ENCODE results near the gene SERPINE1.

The SERPINE1 gene

DNA sequence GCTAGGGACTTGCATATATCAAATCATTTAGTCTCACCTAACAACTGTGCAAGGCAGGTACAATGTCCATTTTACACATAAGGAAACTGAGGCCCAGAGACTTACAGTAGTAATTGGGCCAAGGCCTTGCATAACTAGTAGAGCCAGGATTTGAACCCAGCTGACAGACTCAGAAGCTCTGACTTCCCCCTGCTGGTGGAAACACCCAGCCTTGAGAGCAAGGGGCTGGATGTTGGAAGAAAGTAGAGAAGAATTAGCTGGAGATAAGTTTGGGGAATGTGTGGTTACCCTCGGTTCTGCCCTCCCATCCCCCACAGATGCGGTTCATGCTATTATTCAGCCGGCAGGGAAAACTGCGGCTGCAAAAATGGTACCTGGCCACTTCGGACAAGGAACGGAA lies 29.4 kb downstream of the SERPINE1 start:
- no peak overlapping the region for H3K27ac ChIP-seq (ENCODE audit: low read depth, low read length)
- TF ChIP-seq, protein P1, sequence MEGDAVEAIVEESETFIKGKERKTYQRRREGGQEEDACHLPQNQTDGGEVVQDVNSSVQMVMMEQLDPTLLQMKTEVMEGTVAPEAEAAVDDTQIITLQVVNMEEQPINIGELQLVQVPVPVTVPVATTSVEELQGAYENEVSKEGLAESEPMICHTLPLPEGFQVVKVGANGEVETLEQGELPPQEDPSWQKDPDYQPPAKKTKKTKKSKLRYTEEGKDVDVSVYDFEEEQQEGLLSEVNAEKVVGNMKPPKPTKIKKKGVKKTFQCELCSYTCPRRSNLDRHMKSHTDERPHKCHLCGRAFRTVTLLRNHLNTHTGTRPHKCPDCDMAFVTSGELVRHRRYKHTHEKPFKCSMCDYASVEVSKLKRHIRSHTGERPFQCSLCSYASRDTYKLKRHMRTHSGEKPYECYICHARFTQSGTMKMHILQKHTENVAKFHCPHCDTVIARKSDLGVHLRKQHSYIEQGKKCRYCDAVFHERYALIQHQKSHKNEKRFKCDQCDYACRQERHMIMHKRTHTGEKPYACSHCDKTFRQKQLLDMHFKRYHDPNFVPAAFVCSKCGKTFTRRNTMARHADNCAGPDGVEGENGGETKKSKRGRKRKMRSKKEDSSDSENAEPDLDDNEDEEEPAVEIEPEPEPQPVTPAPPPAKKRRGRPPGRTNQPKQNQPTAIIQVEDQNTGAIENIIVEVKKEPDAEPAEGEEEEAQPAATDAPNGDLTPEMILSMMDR (IDR thresholded peaks at IDR 0.05; ENCODE audit: insufficient read depth, low read length, poor library complexity, severe bottlenecking), result no peak
- TF ChIP-seq EZH2phosphoT487 (conservative IDR thresholded peaks at IDR 0.05; ENCODE audit: low read length), result no peak
- no peak overlapping the region for H2AFZ ChIP-seq (ENCODE audit: low read depth, low read length, severe bottlenecking)
- H3K79me2 ChIP-seq (ENCODE audit: insufficient read depth, low read length), result no peaks in the 10 kb centered on the region
- no peaks in the 10 kb centered on the region for H3K36me3 ChIP-seq (ENCODE audit: low read length)
- H3K9ac ChIP-seq (ENCODE audit: low read length), result no peak overlapping the region
- H3K9me2 ChIP-seq (replicated peaks; ENCODE audit: insufficient read depth, low read length), result no peaks in the 10 kb centered on the region
- H3K9me3 ChIP-seq (ENCODE audit: insufficient read depth, low read length), result no peaks in the 10 kb centered on the region
- no peak overlapping the region for H3K4me2 ChIP-seq (ENCODE audit: low read depth, low read length, poor library complexity, severe bottlenecking)
- H3F3A ChIP-seq (ENCODE audit: insufficient read depth), result 0 out of 2 replicates have a peak, but pooled peaks cover 9% of the 10 kb centered on the region
- H3K27me3 ChIP-seq (ENCODE audit: low read length), result no peaks in the 10 kb centered on the region
- H3K4me3 ChIP-seq (ENCODE audit: insufficient read depth, low read length, poor library complexity, severe bottlenecking), result no peak overlapping the region
- H4K20me1 ChIP-seq (ENCODE audit: low read depth, low read length), result no peaks in the 10 kb centered on the region

DNA sequence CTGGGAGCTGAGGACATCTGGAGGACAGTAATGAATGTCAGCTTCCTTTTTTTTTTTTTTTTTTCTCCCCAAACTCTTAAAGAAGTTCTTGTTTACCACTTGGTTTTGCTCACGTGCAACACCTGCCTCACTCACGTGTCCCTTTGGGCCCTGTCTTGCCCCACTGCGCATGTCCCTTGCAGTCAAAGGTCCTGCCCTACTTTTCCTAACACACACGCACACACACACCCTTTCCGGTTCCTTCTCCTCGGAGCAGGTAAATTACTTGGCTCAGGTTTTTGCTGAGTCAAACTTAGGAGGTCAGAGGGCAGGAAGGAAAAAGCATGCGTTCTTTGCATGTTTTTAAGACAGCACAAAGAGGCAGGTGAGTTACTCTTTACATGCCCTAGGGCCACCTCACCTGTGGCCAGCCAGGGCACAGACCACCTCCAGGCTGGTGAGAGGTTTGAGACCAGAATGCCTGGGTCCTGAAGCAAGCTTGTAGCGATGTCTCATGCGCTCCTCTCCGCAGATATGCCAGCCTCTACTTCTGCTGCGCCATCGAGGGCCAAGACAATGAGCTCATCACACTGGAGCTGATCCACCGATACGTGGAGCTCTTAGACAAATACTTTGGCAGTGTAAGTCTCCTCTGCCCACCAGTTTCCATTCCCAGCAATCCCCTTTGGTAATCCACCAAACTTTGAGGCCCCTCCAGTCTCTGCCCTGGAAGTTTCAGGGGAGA lies 30.1 kb downstream of the SERPINE1 start:
- H4K20me1 ChIP-seq (ENCODE audit: low read depth, low read length), result no peaks in the 10 kb centered on the region
- no peaks in the 10 kb centered on the region for H3K9me2 ChIP-seq (replicated peaks; ENCODE audit: insufficient read depth, low read length)
- no peak overlapping the region for H3K4me2 ChIP-seq (ENCODE audit: low read depth, low read length, poor library complexity, severe bottlenecking)
- no peaks in the 10 kb centered on the region for H3K79me2 ChIP-seq (ENCODE audit: insufficient read depth, low read length)
- H3K9ac ChIP-seq (ENCODE audit: low read length), result no peak overlapping the region
- no peaks in the 10 kb centered on the region for H3K9me3 ChIP-seq (ENCODE audit: insufficient read depth, low read length)
- no peaks in the 10 kb centered on the region for H3K36me3 ChIP-seq (ENCODE audit: low read length)
- H3K4me3 ChIP-seq (ENCODE audit: insufficient read depth, low read length, poor library complexity, severe bottlenecking), result no peak overlapping the region
- no peaks in the 10 kb centered on the region for H3K27me3 ChIP-seq (ENCODE audit: low read length)
- H2AFZ ChIP-seq (ENCODE audit: low read depth, low read length, severe bottlenecking), result no peak overlapping the region
- no peak overlapping the region for H3K27ac ChIP-seq (ENCODE audit: low read depth, low read length)
- TF ChIP-seq, protein P1 (IDR thresholded peaks at IDR 0.05; ENCODE audit: insufficient read depth, low read length, poor library complexity, severe bottlenecking), result no peak
- TF ChIP-seq EZH2phosphoT487 (conservative IDR thresholded peaks at IDR 0.05; ENCODE audit: low read length), result no peak
- peaks cover 10% of the 10 kb centered on the region; the same call in 1 of the 2 replicates for H3F3A ChIP-seq (ENCODE audit: insufficient read depth)

DNA sequence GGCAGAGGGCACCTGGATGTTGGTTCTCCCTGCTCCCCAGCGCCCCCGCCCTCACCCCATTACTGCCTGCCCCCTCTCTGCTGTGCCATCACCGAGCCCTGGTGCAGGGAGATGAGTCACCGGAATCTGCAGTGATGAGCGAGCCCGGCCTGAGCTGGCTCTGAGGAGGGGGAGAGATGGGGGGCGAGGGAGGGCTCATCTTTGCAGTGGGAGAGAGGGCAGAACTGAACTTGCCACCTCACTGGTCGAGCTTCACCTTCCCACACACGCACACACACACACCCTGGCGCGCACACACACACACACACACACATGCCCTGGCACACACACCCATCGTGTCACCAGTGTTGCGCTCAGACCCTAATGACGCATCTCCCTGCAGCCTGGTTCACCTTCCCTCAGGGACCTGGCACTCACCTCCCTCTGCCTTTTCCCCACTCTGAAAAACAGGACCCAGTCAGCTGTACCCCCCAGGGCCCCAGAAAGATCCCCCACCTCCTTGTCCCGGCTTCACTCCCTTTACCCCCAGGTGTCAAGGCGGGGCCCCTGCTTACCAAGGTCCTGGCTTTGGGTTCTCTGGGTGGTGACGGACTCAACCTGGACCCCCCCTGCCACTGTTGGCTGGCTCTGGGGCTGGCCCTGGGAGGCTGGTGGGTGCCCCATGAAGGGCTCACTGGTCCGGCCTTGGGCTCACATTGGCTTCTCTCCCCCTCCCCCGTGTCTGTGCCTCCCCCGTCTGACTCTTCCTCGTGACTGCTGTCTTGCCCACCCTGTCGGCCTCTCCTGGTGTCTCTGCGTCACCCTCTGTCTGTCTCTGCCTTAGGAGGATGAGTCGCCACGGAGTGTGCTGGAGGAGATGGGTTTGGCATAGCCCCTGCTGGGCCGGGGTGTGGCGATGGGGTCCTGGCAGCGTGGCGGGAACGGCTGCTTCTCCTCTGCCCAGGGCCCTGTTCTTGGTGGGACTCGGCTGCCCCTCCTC lies 33.1 kb downstream of the SERPINE1 start:
- no peaks in the 10 kb centered on the region for H3K9me3 ChIP-seq (ENCODE audit: insufficient read depth, low read length)
- no peak overlapping the region for H2AFZ ChIP-seq (ENCODE audit: low read depth, low read length, severe bottlenecking)
- no peaks in the 10 kb centered on the region for H4K20me1 ChIP-seq (ENCODE audit: low read depth, low read length)
- no peak overlapping the region for H3K4me3 ChIP-seq (ENCODE audit: insufficient read depth, low read length, poor library complexity, severe bottlenecking)
- no peak overlapping the region for H3K4me2 ChIP-seq (ENCODE audit: low read depth, low read length, poor library complexity, severe bottlenecking)
- H3F3A ChIP-seq (ENCODE audit: insufficient read depth), result peaks cover 16% of the 10 kb centered on the region; the same call in 1 of the 2 replicates
- no peaks in the 10 kb centered on the region for H3K79me2 ChIP-seq (ENCODE audit: insufficient read depth, low read length)
- H3K27me3 ChIP-seq (ENCODE audit: low read length), result no peaks in the 10 kb centered on the region
- no peak overlapping the region for H3K27ac ChIP-seq (ENCODE audit: low read depth, low read length)
- no peaks in the 10 kb centered on the region for H3K9me2 ChIP-seq (replicated peaks; ENCODE audit: insufficient read depth, low read length)
- no peak overlapping the region for H3K9ac ChIP-seq (ENCODE audit: low read length)
- TF ChIP-seq, protein P1 (IDR thresholded peaks at IDR 0.05; ENCODE audit: insufficient read depth, low read length, poor library complexity, severe bottlenecking), result no peak
- TF ChIP-seq EZH2phosphoT487 (conservative IDR thresholded peaks at IDR 0.05; ENCODE audit: low read length), result no peak
- H3K36me3 ChIP-seq (ENCODE audit: low read length), result no peaks in the 10 kb centered on the region

Measured in SU-DHL-6 (cell line).